Esophagus squamous epithelium (tissue), 5 donors: Measurements from ENCODE around the gene PLA2R1. TPM values are rescaled to one million over a fixed set of nuclear protein-coding genes. Genes with fewer than 3 reads are reported as not detected.

ENCODE experiments used
- DNase-seq: peaks from one replicate; lab custom pipeline; 2025; lab: John Stamatoyannopoulos, UW
- H3K27ac ChIP-seq, 4 donors: fragments of 200-600 bp; sonication (generic); one replicate each; pipeline ENCODE4 v1.5.1; 2016 to 2019; ENCODE audit warnings: mild to moderate bottlenecking in 1 of 4
- H3K27me3 ChIP-seq, 4 donors: fragments of 200-600 bp; sonication (generic); 1 replicate in 3 of 4; 2 replicates in 1 of 4; pipeline versions ENCODE4 v1.5.1 to v1.6.0; 2017 to 2021; ENCODE audit warnings: antibody characterized with exemption in 1 of 4
- H3K36me3 ChIP-seq, 3 donors: fragments of 200-600 bp; sonication (generic); one replicate each; pipeline ENCODE4 v1.5.1; 2016 to 2019
- H3K4me1 ChIP-seq, 3 donors: fragments of 200-600 bp; sonication (generic); one replicate each; pipeline ENCODE4 v1.5.1; 2017 to 2019
- H3K4me3 ChIP-seq, 4 donors: fragments of 200-600 bp; sonication (generic); 1 replicate in 3 of 4; 2 replicates in 1 of 4; pipeline ENCODE4 v1.5.1; 2016 to 2019; ENCODE audit warnings: mild to moderate bottlenecking in 2 of 4, moderate library complexity in 1 of 4
- H3K9me3 ChIP-seq, 3 donors: fragments of 200-600 bp; sonication (generic); one replicate each; pipeline ENCODE4 v1.5.1; 2016 to 2019
- POLR2A ChIP-seq, 4 donors: fragments of 450-650 bp; IDR thresholded peaks; one replicate each; pipeline ENCODE4 v1.6.1; 2017; ENCODE audit warnings: antibody characterized with exemption in 4 of 4, mild to moderate bottlenecking in 4 of 4, moderate library complexity in 3 of 4
- WGBS, 2 donors: methylation state at CpG; one replicate each; pipeline ENCODE4 v1.1.5; 2018; 5-methylcytosine and 5-hydroxymethylcytosine counted together
- intact Hi-C: fragments of 100-400 bp; cut with DNase I; formaldehyde crosslinking; loops from one replicate; pipeline ENCODE4 v1.15.0; 2022
- total RNA-seq, 4 donors: library from RNA; depleted of rRNA; stranded (reverse); fragments of >200 nt; gene quantifications; one replicate each; pipeline ENCODE4 v1.1.0, GENCODE V29; 2016
- TF ChIP-seq, protein P1 (sequence below), 6 experiments: fragments of 450-650 bp in 4 of 6; fragments of 200-600 bp in 2 of 6; sonication (generic) in 2 of 6; IDR thresholded peaks; one replicate each; pipeline ENCODE4 v1.5.1; 2016 to 2019; ENCODE audit warnings: antibody characterized with exemption in 6 of 6, mild to moderate bottlenecking in 4 of 6, moderate library complexity in 4 of 6
- donor health status: DM: yes; HTN: yes; CAD: no.

Gene PLA2R1
- total RNA-seq, 4 donors from 2014 or later: 9.2 to 18.9 (median 12.3) TPM

DNA sequence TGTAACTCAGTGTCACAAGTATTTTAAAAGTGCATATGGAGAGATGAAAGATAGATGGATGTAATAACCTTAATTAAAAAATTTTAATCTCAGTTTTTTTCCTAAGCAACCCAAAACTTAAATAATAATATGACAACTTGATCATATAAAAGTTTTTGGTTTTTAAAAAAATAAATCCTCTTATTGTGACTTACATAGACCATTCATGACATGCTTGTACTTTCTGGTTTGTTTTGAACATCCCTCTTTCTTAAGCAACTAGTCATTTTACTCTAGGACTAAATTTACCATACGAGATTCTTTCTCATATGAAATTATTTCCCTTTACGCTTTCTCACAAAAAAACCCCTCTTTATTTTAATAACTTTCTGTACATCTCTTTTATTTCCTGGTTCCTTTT, 6.5 kb upstream of the PLA2R1 start:
- no peak overlapping the region for H3K27ac ChIP-seq
- H3K4me3 ChIP-seq: no peak overlapping the region
- intact Hi-C loops: no loop called here
- peaks cover 0 to under 1% (median 0%) of the 10 kb centered on the region in 3 donors for H3K4me1 ChIP-seq
- no peaks in the 10 kb centered on the region for H3K36me3 ChIP-seq
- no peaks in the 10 kb centered on the region for H3K9me3 ChIP-seq
- no peaks in the 10 kb centered on the region for H3K27me3 ChIP-seq
- no peak for DNase-seq
- no peak for TF ChIP-seq POLR2A (IDR thresholded peaks at IDR 0.05)
- TF ChIP-seq, protein P1, sequence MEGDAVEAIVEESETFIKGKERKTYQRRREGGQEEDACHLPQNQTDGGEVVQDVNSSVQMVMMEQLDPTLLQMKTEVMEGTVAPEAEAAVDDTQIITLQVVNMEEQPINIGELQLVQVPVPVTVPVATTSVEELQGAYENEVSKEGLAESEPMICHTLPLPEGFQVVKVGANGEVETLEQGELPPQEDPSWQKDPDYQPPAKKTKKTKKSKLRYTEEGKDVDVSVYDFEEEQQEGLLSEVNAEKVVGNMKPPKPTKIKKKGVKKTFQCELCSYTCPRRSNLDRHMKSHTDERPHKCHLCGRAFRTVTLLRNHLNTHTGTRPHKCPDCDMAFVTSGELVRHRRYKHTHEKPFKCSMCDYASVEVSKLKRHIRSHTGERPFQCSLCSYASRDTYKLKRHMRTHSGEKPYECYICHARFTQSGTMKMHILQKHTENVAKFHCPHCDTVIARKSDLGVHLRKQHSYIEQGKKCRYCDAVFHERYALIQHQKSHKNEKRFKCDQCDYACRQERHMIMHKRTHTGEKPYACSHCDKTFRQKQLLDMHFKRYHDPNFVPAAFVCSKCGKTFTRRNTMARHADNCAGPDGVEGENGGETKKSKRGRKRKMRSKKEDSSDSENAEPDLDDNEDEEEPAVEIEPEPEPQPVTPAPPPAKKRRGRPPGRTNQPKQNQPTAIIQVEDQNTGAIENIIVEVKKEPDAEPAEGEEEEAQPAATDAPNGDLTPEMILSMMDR (IDR thresholded peaks at IDR 0.05): no peak
- WGBS, 2 donors: 89 to 90% methylated on average over 2 of the region's 2 CpGs

DNA sequence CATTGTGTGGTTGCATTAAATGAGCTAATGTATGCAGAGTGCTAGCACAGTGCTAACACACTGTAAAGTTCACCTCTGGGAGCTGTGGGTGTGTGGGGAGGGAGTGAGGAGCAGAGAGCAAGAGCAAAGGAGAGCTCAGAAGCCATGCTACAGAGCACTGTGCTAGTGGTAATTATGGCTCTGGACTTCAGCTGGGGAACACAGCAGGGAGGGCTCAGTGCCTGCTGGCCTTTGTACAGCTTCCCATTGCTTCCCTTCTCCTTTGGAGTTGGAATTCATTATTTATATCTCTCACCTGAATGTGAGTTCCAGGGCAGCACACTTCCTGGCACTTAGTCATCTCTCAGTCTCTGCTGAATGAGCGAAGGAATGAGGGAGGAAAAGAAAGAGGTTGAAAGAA, 2.5 kb upstream of the PLA2R1 start:
- peaks cover 0 to 6% (median 0%) of the 10 kb centered on the region in 4 donors for H3K27me3 ChIP-seq
- WGBS, 2 donors: 80 to 93% methylated on average over 1 of the region's 1 CpG
- no peak overlapping the region for H3K27ac ChIP-seq
- no peak for TF ChIP-seq POLR2A (IDR thresholded peaks at IDR 0.05)
- TF ChIP-seq, protein P1 (IDR thresholded peaks at IDR 0.05): no peak
- intact Hi-C loops: no loop called here
- no peak for DNase-seq
- H3K9me3 ChIP-seq: no peaks in the 10 kb centered on the region
- H3K36me3 ChIP-seq: no peaks in the 10 kb centered on the region
- peaks cover 13 to 35% (median 16%) of the 10 kb centered on the region in 3 donors for H3K4me1 ChIP-seq
- no peak overlapping the region for H3K4me3 ChIP-seq

DNA sequence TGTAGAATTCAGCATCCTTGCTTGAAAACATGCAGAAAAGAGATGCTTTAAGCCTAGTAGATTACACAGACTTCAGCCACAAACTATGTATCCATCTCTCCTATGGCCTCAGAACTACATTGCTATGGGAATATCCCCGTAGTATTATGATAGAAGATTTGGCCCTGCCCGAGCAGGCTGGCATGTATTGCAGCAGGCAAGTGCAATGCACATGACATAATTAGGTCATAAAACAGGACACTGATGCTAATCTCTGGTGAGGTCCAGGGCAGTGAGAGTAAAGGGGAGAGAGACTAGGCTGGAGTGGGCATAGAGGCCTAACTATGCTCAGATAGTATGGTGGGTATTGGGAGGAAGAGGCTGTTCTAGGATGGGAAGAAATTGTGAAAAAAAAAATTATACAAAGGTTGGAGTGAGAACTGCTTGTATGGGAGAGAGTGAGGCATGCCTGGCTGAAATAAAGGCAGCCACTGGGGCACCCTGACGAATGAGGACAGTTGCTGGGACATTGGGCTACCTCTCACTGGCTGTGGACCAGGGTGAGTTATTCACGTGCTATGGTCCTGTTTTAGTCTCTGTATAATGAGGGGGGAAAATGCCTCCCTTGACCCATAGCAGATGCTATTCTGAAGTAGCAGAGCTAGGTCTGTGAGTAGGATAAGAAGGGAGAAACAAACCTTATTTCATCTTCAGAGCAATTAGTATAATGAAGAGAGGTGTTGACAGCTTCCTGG, 1.6 kb upstream of the PLA2R1 start:
- intact Hi-C loops: no loop called here
- H3K36me3 ChIP-seq: no peaks in the 10 kb centered on the region
- TF ChIP-seq, protein P1 (IDR thresholded peaks at IDR 0.05): no peak
- TF ChIP-seq POLR2A (IDR thresholded peaks at IDR 0.05): no peak
- no peaks in the 10 kb centered on the region for H3K9me3 ChIP-seq
- no peak overlapping the region for H3K4me3 ChIP-seq
- DNase-seq: no peak
- peaks cover 0 to 6% (median 0%) of the 10 kb centered on the region in 4 donors for H3K27me3 ChIP-seq
- WGBS, 2 donors: 62 to 82% methylated on average over 4 of the region's 4 CpGs
- H3K27ac ChIP-seq: no peak overlapping the region
- H3K4me1 ChIP-seq: peaks cover 13 to 35% (median 16%) of the 10 kb centered on the region in 3 donors

DNA sequence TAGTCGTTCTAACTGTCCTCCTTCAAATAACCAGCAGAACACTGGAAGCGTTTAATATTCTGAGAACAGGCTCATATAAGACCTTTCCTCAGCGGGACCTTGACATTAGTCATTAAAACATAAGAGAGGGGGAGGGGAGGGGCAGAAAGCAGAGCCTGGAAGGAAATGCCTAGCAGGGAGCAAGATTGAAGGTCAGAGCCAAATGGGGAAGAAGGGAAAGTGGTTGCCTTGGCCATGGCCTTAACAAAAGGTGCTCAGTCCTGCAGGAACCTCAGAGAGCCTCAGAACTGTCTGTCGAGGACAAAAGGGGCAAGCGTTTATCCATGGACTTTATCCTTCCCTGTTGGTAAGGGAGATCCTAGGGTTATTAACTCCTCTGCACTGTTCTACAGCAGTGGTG, 856 bp upstream of the PLA2R1 start:
- H3K4me3 ChIP-seq: peak overlapping the region in 3 of 4 donors; percentile 82 to 88 (median 83)
- WGBS, 2 donors: 37 to 48% methylated on average over 2 to 5 of the region's 5 CpGs

DNA sequence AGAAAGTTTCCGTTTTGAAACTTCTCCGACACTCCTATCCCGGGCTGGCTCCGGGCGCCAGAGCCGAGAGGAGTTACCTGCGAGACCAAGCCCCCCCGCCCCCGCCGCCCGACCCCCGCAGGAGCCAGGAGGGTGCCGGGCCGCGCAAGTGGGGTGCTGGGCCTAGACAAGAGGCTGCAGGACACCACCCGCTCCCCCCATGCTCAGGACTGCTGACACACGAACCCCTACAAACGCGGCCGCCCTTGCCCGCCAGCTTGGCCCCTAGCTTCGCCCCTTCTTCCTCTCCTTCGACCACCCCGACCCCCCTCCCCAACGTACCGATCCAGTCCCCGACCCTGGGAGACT, 497 bp downstream of the PLA2R1 start:
- DNase-seq: no peak
- TF ChIP-seq, protein P1 (IDR thresholded peaks at IDR 0.05): no peak
- TF ChIP-seq POLR2A (IDR thresholded peaks at IDR 0.05): no peak
- WGBS, 2 donors: 0 to 13% methylated on average over 7 to 9 of the region's 27 CpGs
- Histone ChIP-seq H3K27ac (peak overlapping the region; percentile 68 to 89 (median 88)), H3K27me3 (peaks cover 0 to 6% (median 0%) of the 10 kb centered on the region in 4 donors), H3K4me3 (peak overlapping the region; percentile 82 to 88 (median 86)), H3K4me1 (peaks cover 13 to 35% (median 16%) of the 10 kb centered on the region in 3 donors), H3K36me3 (no peaks in the 10 kb centered on the region), H3K9me3 (no peaks in the 10 kb centered on the region)
- intact Hi-C loops: no loop called here

More for the DNA sequence above, 856 bp upstream of the PLA2R1 start:
- H3K27ac ChIP-seq: peak overlapping the region in 3 of 4 donors; percentile 88 to 89 (median 88)
- no peaks in the 10 kb centered on the region for H3K36me3 ChIP-seq
- H3K4me1 ChIP-seq: peaks cover 13 to 35% (median 16%) of the 10 kb centered on the region in 3 donors
- H3K9me3 ChIP-seq: no peaks in the 10 kb centered on the region
- peaks cover 0 to 6% (median 0%) of the 10 kb centered on the region in 4 donors for H3K27me3 ChIP-seq
- intact Hi-C loops: no loop called here
- TF ChIP-seq, protein P1 (IDR thresholded peaks at IDR 0.05): no peak
- TF ChIP-seq POLR2A (IDR thresholded peaks at IDR 0.05): no peak
- DNase-seq: no peak
